B cell (primary cell): ENCODE measurements around the gene GLOD5. TPM values are rescaled to one million over a fixed set of nuclear protein-coding genes. Genes with fewer than 3 reads are reported as not detected.
"Not testable (repeated sequence)": the region's sequence is repeated elsewhere in the genome, so short reads cannot be mapped to it uniquely, and the experiment has no call there.

ENCODE experiments used
- ATAC-seq: fragments of 200-7000 bp; cut with Tn5 transposase; one replicate; pipeline ENCODE4 v1.10.0; 2021; ENCODE audit warnings: low read depth, mild to moderate bottlenecking, moderate number of reproducible peaks, moderate library complexity
- CTCF ChIA-PET: fragments of 350-600 bp; sonication (Branson Sonifier 250); formaldehyde crosslinking; loops from one replicate; lab custom pipeline; 2021; ENCODE audit warnings: antibody characterized with exemption, inconsistent platforms; lab: Charles Lee
- POLR2A ChIA-PET: fragments of 350-600 bp; sonication (Branson Sonifier 250); formaldehyde crosslinking; loops from one replicate; lab custom pipeline; 2021; ENCODE audit warnings: antibody characterized with exemption; lab: Charles Lee
- DNase-seq: peaks from one replicate; pipeline ENCODE4 v3.0.0; 2013
- H2AFZ ChIP-seq: 2 replicates; pipeline ENCODE4 v1.6.1; 2012; ENCODE audit warnings: mild to moderate bottlenecking, low read depth, low read length; ENCODE audit not compliant: insufficient read depth, poor library complexity, severe bottlenecking
- H3K27ac ChIP-seq, 2 donors: 1 replicate in 1 of 2; 2 replicates in 1 of 2; pipeline ENCODE4 v1.5.1; 2012 to 2013; ENCODE audit warnings: low read length in 2 of 2, mild to moderate bottlenecking in 2 of 2, moderate library complexity in 1 of 2
- H3K27me3 ChIP-seq, 4 experiments: fragments of 200-600 bp in 1 of 4; sonication (generic) in 1 of 4; replicated peaks in 1 of 4; 1 replicate in 2 of 4; 2 replicates in 2 of 4; pipeline versions ENCODE4 v1.6.1 to v1.7.0; 2013 to 2016; ENCODE audit warnings: low read length in 3 of 4, mild to moderate bottlenecking in 2 of 4, mixed read lengths in 1 of 4, moderate library complexity in 1 of 4; ENCODE audit not compliant: insufficient read depth in 4 of 4, control insufficient read depth in 3 of 4; ENCODE audit errors: control extremely low read depth in 1 of 4
- H3K36me3 ChIP-seq, 2 experiments: replicated peaks in 1 of 2; 1 replicate in 1 of 2; 2 replicates in 1 of 2; pipeline versions ENCODE4 v1.6.1 to v1.7.1; 2013; ENCODE audit warnings: low read length in 1 of 2; ENCODE audit not compliant: insufficient read depth in 2 of 2, control insufficient read depth in 1 of 2; ENCODE audit errors: control extremely low read depth in 1 of 2, extremely low read depth in 1 of 2
- H3K4me1 ChIP-seq, 2 donors: fragments of 200-600 bp in 1 of 2; sonication (generic) in 1 of 2; 1 replicate in 1 of 2; 2 replicates in 1 of 2; pipeline versions ENCODE4 v1.5.1 to v1.6.1; 2013 to 2017; ENCODE audit warnings: low read length in 2 of 2; ENCODE audit not compliant: control insufficient read depth in 2 of 2, insufficient read depth in 2 of 2
- H3K4me2 ChIP-seq: replicated peaks from 2 replicates; pipeline ENCODE3; 2012; ENCODE audit warnings: mild to moderate bottlenecking, low read depth, low read length; ENCODE audit not compliant: poor library complexity, severe bottlenecking
- H3K4me3 ChIP-seq, 5 experiments: fragments of 200-600 bp in 1 of 5; sonication (generic) in 1 of 5; 1 replicate in 3 of 5; 2 replicates in 2 of 5; pipeline versions ENCODE4 v1.5.1 to v1.7.0; 2011 to 2016; ENCODE audit warnings: low read length in 4 of 5, mild to moderate bottlenecking in 4 of 5, low read depth in 2 of 5, control low read depth in 1 of 5, moderate library complexity in 1 of 5; ENCODE audit not compliant: insufficient read depth in 1 of 5; ENCODE audit errors: control extremely low read depth in 1 of 5, extremely low read depth in 1 of 5
- H3K79me2 ChIP-seq: fragments of 200-600 bp; sonication (generic); one replicate; pipeline ENCODE4 v1.6.0; 2016; ENCODE audit warnings: low read length; ENCODE audit not compliant: control insufficient read depth, insufficient read depth
- H3K9ac ChIP-seq: fragments of 200-600 bp; sonication (generic); 2 replicates; pipeline ENCODE4 v1.6.1; 2017; ENCODE audit warnings: mild to moderate bottlenecking, low read length, moderate library complexity
- H3K9me3 ChIP-seq, 3 donors: one replicate each; pipeline versions ENCODE4 v1.6.1 to v1.7.1; 2013; ENCODE audit warnings: low read length in 2 of 3; ENCODE audit not compliant: control insufficient read depth in 2 of 3, insufficient read depth in 1 of 3; ENCODE audit errors: control extremely low read depth in 1 of 3
- H4K20me1 ChIP-seq: 2 replicates; pipeline ENCODE4 v1.6.0; 2012; ENCODE audit warnings: mild to moderate bottlenecking, low read length; ENCODE audit not compliant: insufficient read depth, control insufficient read depth, poor library complexity, severe bottlenecking
- H3K27ac Mint-ChIP-seq: one replicate; pipeline ENCODE4 v1.8.0; 2021; ENCODE audit warnings: mixed read lengths
- H3K27me3 Mint-ChIP-seq: one replicate; pipeline ENCODE4 v1.8.0; 2021; ENCODE audit warnings: mixed read lengths
- H3K4me1 Mint-ChIP-seq: one replicate; pipeline ENCODE4 v1.8.0; 2021; ENCODE audit warnings: mixed read lengths
- H3K4me3 Mint-ChIP-seq: one replicate; pipeline ENCODE4 v1.8.0; 2021; ENCODE audit warnings: mixed read lengths
- H3K9me3 Mint-ChIP-seq: one replicate; pipeline ENCODE4 v1.8.0; 2022; ENCODE audit warnings: mixed read lengths; ENCODE audit not compliant: insufficient read depth
- CTCF ChIP-seq: fragments of 200-600 bp; IDR thresholded peaks from one replicate; pipeline ENCODE4 v1.8.0; 2022; ENCODE audit warnings: antibody characterized with exemption, mild to moderate bottlenecking
- EZH2 ChIP-seq: IDR thresholded peaks from 2 replicates; pipeline ENCODE4 v1.6.1; 2012; ENCODE audit warnings: borderline replicate concordance, low read depth, mild to moderate bottlenecking, moderate library complexity, low read length; ENCODE audit not compliant: insufficient read depth, poor library complexity, severe bottlenecking
- WGBS: methylation state at CpG from one replicate; pipeline ENCODE4 v1.1.5; 2013; ENCODE audit warnings: missing lambda C conversion rate; ENCODE audit not compliant: insufficient coverage; 5-methylcytosine and 5-hydroxymethylcytosine counted together
- intact Hi-C: fragments of 100-400 bp; cut with micrococcal nuclease; formaldehyde crosslinking; loops from one replicate; pipeline ENCODE4 v1.10.0; 2022
- polyA plus RNA-seq: library from polyadenylated mRNA; depleted of rRNA; stranded (reverse); fragments of >200 nt; gene quantifications from 2 replicates; pipeline ENCODE4 v1.2.3, GENCODE V29; 2012
- total RNA-seq, 2 donors: library from RNA; stranded (reverse); fragments of 120-200 nt in 1 of 2; gene quantifications; 1 replicate in 1 of 2; 2 replicates in 1 of 2; pipeline versions ENCODE4 v1.2.3 to v1.2.4, GENCODE V29; 2013 to 2022

GLOD5 gene
- total and polyA plus RNA-seq, 2 donors (not counting 1 experiment from before 2014, with no cell fraction given): not detected

DNA sequence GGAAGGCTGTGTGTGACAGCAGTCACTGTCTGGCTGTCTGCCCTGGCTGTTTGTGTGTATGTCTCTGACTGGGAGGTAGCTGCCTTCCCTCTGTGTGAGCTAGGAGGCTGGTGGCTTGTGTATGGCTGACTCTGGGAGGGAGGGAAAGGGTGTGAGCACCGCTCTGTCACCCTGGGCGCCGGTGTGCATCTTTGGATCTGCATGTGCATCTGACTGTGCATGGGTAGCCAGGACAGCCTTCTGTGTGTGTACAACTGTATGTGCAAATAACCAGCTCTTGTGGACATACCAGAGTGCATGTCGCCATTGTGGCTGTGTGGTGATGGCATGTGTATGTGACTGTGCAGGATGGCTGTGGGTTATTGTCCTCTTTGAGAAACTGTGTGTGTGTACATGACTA, 57.3 kb downstream of the GLOD5 start:
- Mint-ChIP-seq H3K4me1 (no peaks in the 10 kb centered on the region), H3K27me3 (no peaks in the 10 kb centered on the region), H3K9me3 (no peaks in the 10 kb centered on the region), H3K27ac (no peak overlapping the region), H3K4me3 (no peak overlapping the region)
- CTCF ChIA-PET: no interaction called here
- TF ChIP-seq CTCF (no peak), EZH2 (no peak)
- intact Hi-C loops: no loop called here
- Histone ChIP-seq H3K27ac (no peak overlapping the region), H4K20me1 (no peaks in the 10 kb centered on the region), H3K9ac (no peak overlapping the region), H3K36me3 (peaks cover 0 to 11% of the 10 kb centered on the region in 2 experiments), H3K9me3 (no peaks in the 10 kb centered on the region), H3K4me2 (no peak overlapping the region), H3K79me2 (no peaks in the 10 kb centered on the region), H3K4me3 (no peak overlapping the region), H3K4me1 (no peaks in the 10 kb centered on the region), H2AFZ (no peak overlapping the region), H3K27me3 (no peaks in the 10 kb centered on the region)
- 100% methylated on average over 4 of the region's 4 CpGs for WGBS
- no peak for DNase-seq
- ATAC-seq: no peak
- POLR2A ChIA-PET: no interaction called here

DNA sequence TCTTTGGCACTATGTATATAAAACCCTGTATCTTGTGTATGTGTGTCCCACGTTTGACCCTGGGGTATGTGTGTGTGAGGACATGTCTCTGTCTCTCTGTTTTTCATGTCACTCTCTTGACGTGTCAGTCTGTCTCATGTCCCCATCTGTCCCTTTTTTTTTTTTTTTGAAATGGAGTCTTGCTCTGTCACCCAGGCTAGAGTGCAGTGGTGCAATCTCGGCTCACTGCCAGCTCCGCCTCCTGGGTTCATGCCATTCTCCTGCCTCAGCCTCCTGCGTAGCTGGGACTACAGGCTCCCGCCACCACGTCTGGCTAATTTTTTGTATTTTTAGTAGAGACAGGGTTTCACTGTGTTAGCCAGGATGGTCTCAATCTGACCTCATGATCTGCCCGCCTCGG, 57.8 kb downstream of the GLOD5 start:
- intact Hi-C loops, H3K4me3 Mint-ChIP-seq, ATAC-seq, DNase-seq, H3K27me3 Mint-ChIP-seq, H3K9ac ChIP-seq, H3K79me2 ChIP-seq, H3K4me3 ChIP-seq, H3K27ac ChIP-seq, H3K4me1 Mint-ChIP-seq, H3K9me3 Mint-ChIP-seq, POLR2A ChIA-PET, H3K27ac Mint-ChIP-seq, H3K4me2 ChIP-seq, CTCF ChIA-PET, H4K20me1 ChIP-seq, H3K4me1 ChIP-seq, H3K9me3 ChIP-seq, H3K27me3 ChIP-seq, H2AFZ ChIP-seq: not testable (repeated sequence)
- WGBS: 100% methylated on average over 2 of the region's 9 CpGs
- peaks cover 0 to 11% of the 10 kb centered on the region in 2 experiments for H3K36me3 ChIP-seq
